ENCODE measurements around the gene ECSCR.

Gene ECSCR

DNA sequence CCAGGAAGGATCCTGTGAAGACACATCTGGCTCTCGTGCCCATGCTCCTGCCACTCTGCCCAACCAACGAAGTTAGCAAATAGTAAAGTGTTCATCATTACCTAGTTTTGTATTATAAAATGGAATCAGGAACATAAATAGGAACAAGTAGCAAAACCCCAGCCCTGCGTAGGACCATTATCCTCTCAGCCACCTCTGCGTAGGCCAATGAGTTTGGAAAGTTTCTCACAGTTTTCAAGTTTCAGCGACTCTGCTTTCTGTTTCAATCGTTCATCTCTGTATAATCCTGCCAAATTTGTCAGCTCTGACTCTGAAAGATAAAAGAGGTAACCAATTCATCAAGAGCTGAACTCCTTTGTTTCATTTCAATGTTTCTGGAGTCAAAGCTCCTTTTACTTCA lies 48.6 kb downstream of the ECSCR start:
- TF ChIP-seq, protein P1, sequence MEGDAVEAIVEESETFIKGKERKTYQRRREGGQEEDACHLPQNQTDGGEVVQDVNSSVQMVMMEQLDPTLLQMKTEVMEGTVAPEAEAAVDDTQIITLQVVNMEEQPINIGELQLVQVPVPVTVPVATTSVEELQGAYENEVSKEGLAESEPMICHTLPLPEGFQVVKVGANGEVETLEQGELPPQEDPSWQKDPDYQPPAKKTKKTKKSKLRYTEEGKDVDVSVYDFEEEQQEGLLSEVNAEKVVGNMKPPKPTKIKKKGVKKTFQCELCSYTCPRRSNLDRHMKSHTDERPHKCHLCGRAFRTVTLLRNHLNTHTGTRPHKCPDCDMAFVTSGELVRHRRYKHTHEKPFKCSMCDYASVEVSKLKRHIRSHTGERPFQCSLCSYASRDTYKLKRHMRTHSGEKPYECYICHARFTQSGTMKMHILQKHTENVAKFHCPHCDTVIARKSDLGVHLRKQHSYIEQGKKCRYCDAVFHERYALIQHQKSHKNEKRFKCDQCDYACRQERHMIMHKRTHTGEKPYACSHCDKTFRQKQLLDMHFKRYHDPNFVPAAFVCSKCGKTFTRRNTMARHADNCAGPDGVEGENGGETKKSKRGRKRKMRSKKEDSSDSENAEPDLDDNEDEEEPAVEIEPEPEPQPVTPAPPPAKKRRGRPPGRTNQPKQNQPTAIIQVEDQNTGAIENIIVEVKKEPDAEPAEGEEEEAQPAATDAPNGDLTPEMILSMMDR (IDR thresholded peaks at IDR 0.05): no peak

DNA sequence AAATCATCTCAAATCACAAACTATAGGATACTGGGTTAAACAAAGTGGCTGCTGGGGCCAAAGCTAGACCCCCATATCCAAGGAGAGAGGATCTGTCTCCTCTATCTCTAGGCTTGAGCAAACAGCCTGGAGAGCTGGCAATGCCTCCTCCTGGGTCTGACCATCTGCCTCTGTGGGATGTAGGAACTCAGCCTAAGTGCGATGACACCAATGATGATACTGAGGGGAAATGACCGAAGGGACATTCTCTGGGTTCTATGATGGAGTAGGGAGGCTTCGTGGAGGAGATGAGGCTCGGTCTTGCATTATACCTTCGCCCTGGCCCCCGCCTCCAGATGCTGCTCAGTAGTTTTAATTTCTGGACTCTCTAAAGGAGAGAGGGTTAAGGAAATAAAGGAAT lies 49.4 kb downstream of the ECSCR start:
- TF ChIP-seq, protein P1 (IDR thresholded peaks at IDR 0.05): no peak

DNA sequence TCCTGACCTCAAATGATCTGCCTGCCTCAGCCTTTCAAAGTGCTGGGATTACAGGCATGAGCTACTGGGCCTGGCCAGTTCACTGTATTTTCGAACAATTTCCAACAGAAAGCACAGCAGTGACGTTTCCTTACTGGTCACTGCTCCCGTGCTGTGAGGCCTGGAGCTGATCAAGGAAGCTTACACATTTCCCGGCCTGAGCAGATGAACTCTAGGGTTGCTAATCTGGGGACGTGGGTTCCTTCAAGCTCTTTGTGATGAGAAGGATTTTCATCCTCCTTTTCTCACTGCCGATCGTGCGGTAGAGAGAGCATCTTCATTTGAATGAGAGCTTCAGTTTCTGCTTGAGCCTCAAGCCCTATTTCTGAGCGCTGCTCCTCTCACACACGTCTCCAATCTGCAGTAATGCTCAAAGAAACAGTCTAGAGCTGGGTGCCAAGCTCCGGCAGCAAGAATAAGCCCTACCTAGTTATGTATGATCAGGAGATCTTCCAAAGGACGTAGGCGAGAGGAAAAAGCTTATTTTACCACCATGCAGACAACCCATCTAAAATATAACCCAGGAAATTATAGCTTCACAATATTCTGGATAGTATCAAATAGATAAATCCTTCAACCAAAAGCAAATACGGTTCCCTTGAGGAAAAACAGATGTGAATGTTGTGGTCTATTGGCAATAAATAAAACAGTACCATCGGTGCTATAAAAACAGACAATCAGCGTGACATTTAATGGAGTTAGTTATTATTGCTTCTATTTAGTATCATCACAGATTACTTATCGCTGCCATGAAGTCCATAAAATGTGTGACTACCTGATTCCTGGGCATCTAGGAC lies 51.3 kb downstream of the ECSCR start:
- TF ChIP-seq, protein P1 (IDR thresholded peaks at IDR 0.05): no peak

DNA sequence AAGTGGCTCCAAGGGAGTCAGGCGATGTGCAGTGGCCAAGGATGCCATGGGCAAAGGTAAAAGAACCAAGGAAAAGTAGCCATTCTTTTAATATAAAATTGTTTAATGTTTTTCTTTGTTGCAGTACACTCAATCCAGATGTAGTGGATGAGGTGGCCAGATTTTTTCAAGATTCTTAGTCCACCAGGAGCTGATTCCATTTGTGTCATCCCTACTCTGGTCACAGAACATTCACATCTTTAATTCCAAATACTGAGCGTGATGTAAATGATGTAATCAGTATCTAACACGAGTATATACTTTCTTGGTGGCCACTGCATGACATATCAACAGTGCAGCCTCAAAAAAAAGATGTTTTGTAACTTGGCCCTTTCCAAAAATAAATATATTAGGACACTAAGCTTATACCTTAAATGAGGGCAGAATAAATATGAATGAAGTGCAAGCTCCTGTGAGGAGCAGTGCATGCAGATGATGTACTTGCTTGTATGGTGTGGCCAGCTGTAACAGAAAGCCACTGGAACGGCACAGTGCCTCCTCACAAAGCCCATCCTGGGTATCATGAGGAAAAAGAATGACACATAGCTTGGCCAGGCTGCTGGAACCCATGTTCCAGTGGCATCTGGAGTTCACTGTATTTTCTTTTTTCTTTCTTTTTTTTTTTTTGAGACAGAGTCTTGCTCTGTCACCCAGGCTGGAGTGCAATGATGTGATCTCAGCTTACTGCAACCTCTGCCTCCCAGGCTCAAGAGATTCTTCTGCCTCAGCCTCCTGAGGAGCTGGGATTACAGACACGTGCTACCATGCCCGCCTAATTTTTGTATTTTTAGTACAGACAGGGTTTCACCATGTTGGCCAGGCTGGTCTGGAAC lies 52.2 kb downstream of the ECSCR start:
- TF ChIP-seq, protein P1 (IDR thresholded peaks at IDR 0.05): no peak

DNA sequence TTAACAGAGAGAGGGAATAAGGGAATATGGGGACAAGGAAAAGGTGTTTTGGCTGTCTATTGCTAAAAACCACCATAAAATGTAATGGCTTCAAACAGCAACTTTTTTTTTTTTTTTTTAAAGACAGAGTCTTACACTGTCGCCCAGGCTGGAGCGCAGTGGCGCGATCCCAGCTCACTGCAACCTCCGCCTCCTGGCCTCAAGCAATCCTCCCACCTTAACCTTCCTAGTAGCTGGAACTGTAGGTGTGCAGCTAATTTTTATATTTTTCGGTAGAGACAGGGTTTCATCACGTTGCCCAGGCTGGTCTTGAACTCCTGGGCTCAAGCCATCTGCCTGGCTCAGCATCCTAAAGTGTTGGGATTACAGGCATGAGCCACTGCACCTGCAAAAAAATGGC lies 54.4 kb downstream of the ECSCR start:
- TF ChIP-seq, protein P1 (IDR thresholded peaks at IDR 0.05): no peak

DNA sequence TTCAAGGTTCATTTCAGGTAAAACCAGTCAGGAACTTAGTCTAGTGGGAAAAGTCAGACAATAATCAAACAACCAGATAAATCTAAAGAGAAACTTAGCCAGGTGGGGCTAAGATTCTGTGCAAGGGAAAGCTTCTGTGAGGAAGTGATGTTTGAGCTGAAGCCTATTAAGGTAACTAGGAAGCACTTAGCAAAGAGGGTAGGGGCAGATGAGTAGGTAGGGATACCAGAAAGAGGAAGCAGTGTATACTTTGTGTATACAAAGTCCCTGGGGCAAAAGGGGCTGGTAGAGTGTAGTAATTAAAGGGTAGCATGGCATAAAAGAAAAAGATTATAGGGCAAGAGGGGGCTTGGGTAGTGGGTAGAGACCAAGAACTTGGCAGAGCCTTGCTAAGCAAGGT lies 55.0 kb downstream of the ECSCR start:
- TF ChIP-seq, protein P1 (IDR thresholded peaks at IDR 0.05): no peak

DNA sequence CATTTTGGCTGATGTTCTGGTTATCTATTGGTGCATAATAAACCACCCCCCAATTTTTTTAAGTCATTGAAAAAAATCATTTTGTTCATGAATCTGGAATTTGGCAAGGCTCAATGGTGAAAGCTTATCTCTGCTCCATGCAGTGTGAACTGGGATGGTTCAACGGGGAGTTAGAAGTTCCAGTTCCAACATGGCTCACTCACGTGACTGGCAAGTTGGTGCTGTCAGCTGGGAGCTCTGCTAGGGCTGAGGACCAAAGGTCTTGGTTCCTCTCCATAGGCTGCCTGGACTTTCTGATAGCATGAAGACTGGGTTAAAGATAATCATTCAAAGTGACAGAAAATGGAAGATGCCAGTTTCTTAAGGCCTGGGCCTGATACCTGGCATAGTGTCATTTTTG lies 55.6 kb downstream of the ECSCR start:
- TF ChIP-seq, protein P1 (IDR thresholded peaks at IDR 0.05): no peak

All from LNCAP (cell line).